Loucy (cell line): ENCODE data around the gene CNOT2.
A peak's percentile ranks its signal among the peaks of the same experiment; 100 is the strongest.

Source experiments
- H2AFZ ChIP-seq: fragments of 200-600 bp; sonication (generic); 2 replicates; pipeline ENCODE4 v1.6.0; 2016; ENCODE audit warnings: antibody characterized with exemption, mild to moderate bottlenecking, low read length, moderate library complexity
- H3F3A ChIP-seq: fragments of 200-600 bp; 2 replicates; pipeline ENCODE4 v1.6.0; 2016; ENCODE audit warnings: antibody characterized with exemption, low read depth, mild to moderate bottlenecking
- H3K27me3 ChIP-seq: fragments of 200-600 bp; sonication (generic); 2 replicates; pipeline ENCODE4 v1.6.1; 2014; ENCODE audit warnings: low read length, mild to moderate bottlenecking; ENCODE audit not compliant: insufficient read depth, poor library complexity, severe bottlenecking
- H3K36me3 ChIP-seq: fragments of 200-600 bp; sonication (generic); 2 replicates; pipeline ENCODE4 v1.6.1; 2016; ENCODE audit warnings: low read length; ENCODE audit not compliant: insufficient read depth
- H3K4me1 ChIP-seq: fragments of 200-600 bp; sonication (generic); 2 replicates; pipeline ENCODE4 v1.5.1; 2014; ENCODE audit warnings: low read length, mild to moderate bottlenecking; ENCODE audit not compliant: insufficient read depth, poor library complexity, severe bottlenecking
- H3K4me2 ChIP-seq: fragments of 200-600 bp; sonication (generic); 2 replicates; pipeline ENCODE4 v1.6.0; 2014; ENCODE audit warnings: antibody characterized with exemption, low read length, low read depth, mild to moderate bottlenecking; ENCODE audit not compliant: poor library complexity, severe bottlenecking
- H3K4me3 ChIP-seq: fragments of 200-600 bp; sonication (generic); 2 replicates; pipeline ENCODE4 v1.5.1; 2014; ENCODE audit warnings: low read length, mild to moderate bottlenecking, mixed read lengths; ENCODE audit not compliant: poor library complexity, severe bottlenecking
- H3K79me2 ChIP-seq: fragments of 200-600 bp; sonication (generic); 2 replicates; pipeline ENCODE4 v1.6.1; 2014; ENCODE audit warnings: low read length; ENCODE audit not compliant: insufficient read depth
- H3K9ac ChIP-seq: fragments of 200-600 bp; sonication (generic); 2 replicates; pipeline ENCODE4 v1.6.0; 2014; ENCODE audit warnings: mild to moderate bottlenecking, low read depth, low read length, moderate library complexity; ENCODE audit not compliant: poor library complexity, severe bottlenecking
- H3K9me2 ChIP-seq: fragments of 200-600 bp; sonication (generic); replicated peaks from 2 replicates; pipeline ENCODE4 v1.6.1; 2016; ENCODE audit warnings: low read depth, low read length, mixed read lengths
- H3K9me3 ChIP-seq: fragments of 200-600 bp; sonication (generic); 2 replicates; pipeline ENCODE4 v1.6.1; 2014; ENCODE audit warnings: mild to moderate bottlenecking, antibody characterized with exemption, low read length, low read depth; ENCODE audit not compliant: insufficient read depth
- H4K20me1 ChIP-seq: fragments of 200-600 bp; sonication (generic); 2 replicates; pipeline ENCODE4 v1.6.0; 2014; ENCODE audit warnings: antibody characterized with exemption, low read length, mild to moderate bottlenecking; ENCODE audit not compliant: insufficient read depth, poor library complexity, severe bottlenecking
- CTCF ChIP-seq: fragments of 200-600 bp; sonication (generic); conservative IDR thresholded peaks from 2 replicates; pipeline ENCODE4 v1.5.1; 2014; ENCODE audit warnings: mild to moderate bottlenecking, antibody characterized with exemption, low read length
- EZH2phosphoT487 ChIP-seq: fragments of 200-600 bp; IDR thresholded peaks from 2 replicates; pipeline ENCODE4 v1.6.1; 2018; ENCODE audit warnings: antibody characterized with exemption, mild to moderate bottlenecking, moderate library complexity, borderline replicate concordance

The CNOT2 gene

GRCh38 chr12:70230934-70231606 is 12.2 kb upstream of the CNOT2 start:
- no peak overlapping the region for H3K9ac ChIP-seq
- TF ChIP-seq EZH2phosphoT487 = no peak
- no peak for TF ChIP-seq CTCF
- no peaks in the 10 kb centered on the region for H3K36me3 ChIP-seq
- H3K27me3 ChIP-seq = no peaks in the 10 kb centered on the region
- H3K79me2 ChIP-seq = no peaks in the 10 kb centered on the region
- H3F3A ChIP-seq = no peaks in the 10 kb centered on the region
- H2AFZ ChIP-seq = no peak overlapping the region
- no peaks in the 10 kb centered on the region for H3K9me3 ChIP-seq
- no peaks in the 10 kb centered on the region for H3K9me2 ChIP-seq
- no peaks in the 10 kb centered on the region for H3K4me1 ChIP-seq
- no peaks in the 10 kb centered on the region for H4K20me1 ChIP-seq
- H3K4me2 ChIP-seq = no peak overlapping the region
- no peak overlapping the region for H3K4me3 ChIP-seq

GRCh38 chr12:70236990-70237389 is 6.2 kb upstream of the CNOT2 start:
- Histone ChIP-seq H3K4me3 (no peak overlapping the region), H4K20me1 (peaks cover 12% of the 10 kb centered on the region), H3K9me2 (no peaks in the 10 kb centered on the region), H3K9ac (no peak overlapping the region), H3K36me3 (peaks cover 7% of the 10 kb centered on the region; the same call in 1 of the 2 replicates), H3K9me3 (no peaks in the 10 kb centered on the region), H3K4me2 (no peak overlapping the region), H3K27me3 (no peaks in the 10 kb centered on the region), H3F3A (no peaks in the 10 kb centered on the region), H2AFZ (no peak overlapping the region), H3K79me2 (peaks cover 29% of the 10 kb centered on the region), H3K4me1 (peaks cover 20% of the 10 kb centered on the region)
- TF ChIP-seq EZH2phosphoT487 (no peak), CTCF (no peak)

GRCh38 chr12:70240673-70241072 is 2.6 kb upstream of the CNOT2 start:
- peaks cover 60% of the 10 kb centered on the region for H3K79me2 ChIP-seq
- peak overlapping the region; percentile 98 for H3K4me3 ChIP-seq

More at GRCh38 chr12:70240673-70241072, 2.6 kb upstream of the CNOT2 start:
- no peak for TF ChIP-seq EZH2phosphoT487
- no peak for TF ChIP-seq CTCF
- no peak overlapping the region for H3K9ac ChIP-seq
- H3K9me2 ChIP-seq = no peaks in the 10 kb centered on the region
- H4K20me1 ChIP-seq = peaks cover 37% of the 10 kb centered on the region
- H3K27me3 ChIP-seq = no peaks in the 10 kb centered on the region
- no peak overlapping the region for H2AFZ ChIP-seq
- peaks cover 40% of the 10 kb centered on the region for H3K4me1 ChIP-seq
- H3F3A ChIP-seq = no peaks in the 10 kb centered on the region
- peak overlapping the region; percentile 86 for H3K4me2 ChIP-seq
- no peaks in the 10 kb centered on the region for H3K9me3 ChIP-seq
- peaks cover 7% of the 10 kb centered on the region; the same call in 1 of the 2 replicates for H3K36me3 ChIP-seq
